Stimulated activated CD4-positive, alpha-beta T cell treated with anti-CD3 and anti-CD28 coated beads, Interleukin-4, amount 100 ng/mL, for 48 hours (primary cell): ENCODE data around the gene MAP7D3.
"Not testable (repeated sequence)": the region's sequence is repeated elsewhere in the genome, so short reads cannot be mapped to it uniquely, and the experiment has no call there.

Experiments
- DNase-seq, 2 donors: peaks; one replicate each; pipeline ENCODE4 v3.0.0-alpha.2; 2020; ENCODE audit warnings: low read depth in 2 of 2

The MAP7D3 gene

DNA sequence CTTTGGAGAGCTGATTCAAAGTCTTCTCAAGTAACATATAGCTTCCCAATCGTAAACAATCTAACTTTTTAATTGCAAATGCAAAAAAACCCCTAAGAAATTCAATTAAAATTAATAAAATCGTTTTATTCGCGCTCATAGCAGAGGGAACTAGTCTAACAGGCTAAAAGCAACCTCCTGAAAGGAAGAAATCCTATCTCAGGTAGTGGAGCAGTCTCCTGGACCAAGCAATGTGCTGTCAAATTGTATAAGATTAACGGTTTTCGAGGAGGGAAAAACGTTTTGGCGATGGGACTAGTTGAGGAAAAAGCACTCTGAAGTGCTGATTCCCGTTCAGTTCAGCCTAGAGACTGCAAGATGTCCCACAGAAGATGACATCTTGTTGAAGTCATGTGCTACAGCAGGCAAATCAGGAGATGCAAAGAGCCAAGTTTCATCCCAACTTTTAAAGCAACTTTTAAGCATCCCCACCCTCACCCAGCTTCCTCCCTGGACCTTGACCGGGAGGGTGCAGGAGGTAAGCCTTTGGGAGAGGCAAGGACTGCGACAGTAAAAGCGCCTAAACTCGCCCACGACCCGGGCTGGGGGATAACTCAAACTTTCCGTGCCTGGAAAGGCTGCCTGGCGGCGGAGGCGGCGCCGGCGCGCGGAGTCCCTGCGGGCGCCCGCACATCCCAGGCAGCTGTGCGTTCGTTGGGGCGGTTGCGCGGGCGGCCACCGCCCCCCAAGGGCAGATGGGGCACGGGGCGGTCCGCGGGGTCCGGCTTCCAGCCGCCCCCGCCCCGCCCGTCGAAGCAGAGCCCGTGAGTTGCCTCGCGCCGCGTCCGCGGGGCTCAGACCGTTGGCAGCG lies 784 bp downstream of the MAP7D3 start:
- peak; percentile 11 to 19 for DNase-seq

DNA sequence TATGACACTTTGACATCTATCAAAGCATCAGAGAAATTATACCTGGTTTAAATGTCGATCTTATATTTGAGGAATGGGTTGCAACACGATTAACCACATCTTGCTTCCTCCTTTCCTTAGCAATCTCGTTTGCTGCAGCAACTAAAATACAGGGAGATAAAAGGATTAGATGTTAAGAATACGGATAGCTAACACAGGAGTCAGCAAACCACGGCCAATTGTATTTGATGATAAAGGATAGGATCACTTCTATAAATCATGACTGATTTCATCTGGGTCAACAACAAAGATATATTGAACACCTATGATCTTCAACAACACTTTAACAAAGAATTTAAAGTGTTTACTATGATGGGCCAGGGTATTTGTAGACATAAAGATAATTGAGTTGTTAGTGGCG lies 5.0 kb downstream of the MAP7D3 start:
- DNase-seq: no peak

DNA sequence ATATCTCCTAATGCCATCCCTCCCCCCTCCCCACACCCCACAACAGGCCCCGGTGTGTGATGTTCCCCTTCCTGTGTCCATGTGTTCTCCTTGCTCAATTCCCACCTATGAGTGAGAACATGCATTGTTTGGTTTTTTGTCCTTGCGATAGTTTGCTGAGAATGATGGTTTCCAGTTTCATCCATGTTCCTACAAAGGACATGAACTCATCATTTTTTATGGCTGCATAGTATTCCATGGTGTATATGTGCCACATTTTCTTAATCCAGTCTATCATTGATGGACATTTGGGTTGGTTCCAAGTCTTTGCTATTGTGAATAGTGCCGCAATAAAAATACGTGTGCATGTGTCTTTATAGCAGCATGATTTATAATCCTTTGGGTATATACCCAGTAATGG lies 13.4 kb downstream of the MAP7D3 start:
- DNase-seq: not testable (repeated sequence)

DNA sequence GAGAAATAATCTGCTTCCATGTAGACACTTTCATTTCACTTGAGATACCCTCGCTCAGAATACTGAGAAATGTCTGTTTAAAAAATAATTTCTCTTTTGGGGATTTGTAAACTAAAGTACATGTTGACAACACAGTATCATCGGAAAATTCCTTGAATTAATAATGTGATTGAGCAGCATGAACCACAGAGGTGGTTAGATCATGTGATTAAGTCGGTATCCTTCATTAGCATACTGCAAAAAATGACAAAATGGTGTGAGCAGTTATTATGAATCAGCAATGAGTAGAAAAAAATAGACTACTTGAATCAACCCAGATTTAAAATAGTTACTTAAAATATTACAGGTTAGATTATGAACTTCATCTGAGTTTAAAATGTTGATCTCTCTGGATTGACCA lies 14.1 kb downstream of the MAP7D3 start:
- DNase-seq: no peak

DNA sequence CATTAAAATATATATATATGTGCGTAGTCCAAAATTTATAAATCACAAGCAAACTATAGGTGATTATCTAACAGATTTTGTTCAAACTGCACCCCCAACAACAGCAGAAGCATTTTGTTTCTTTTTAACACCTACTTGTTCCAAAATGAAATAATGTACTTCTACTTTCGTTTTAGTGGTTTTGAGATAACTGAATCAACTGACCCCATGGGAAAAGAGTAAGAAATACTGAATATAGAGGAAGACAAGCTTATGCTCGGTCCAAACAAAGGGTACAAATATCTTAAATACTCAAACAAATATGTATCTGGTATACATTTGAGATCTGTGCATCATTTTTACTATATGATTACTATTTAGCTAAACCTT lies 22.4 kb downstream of the MAP7D3 start:
- no peak for DNase-seq

DNA sequence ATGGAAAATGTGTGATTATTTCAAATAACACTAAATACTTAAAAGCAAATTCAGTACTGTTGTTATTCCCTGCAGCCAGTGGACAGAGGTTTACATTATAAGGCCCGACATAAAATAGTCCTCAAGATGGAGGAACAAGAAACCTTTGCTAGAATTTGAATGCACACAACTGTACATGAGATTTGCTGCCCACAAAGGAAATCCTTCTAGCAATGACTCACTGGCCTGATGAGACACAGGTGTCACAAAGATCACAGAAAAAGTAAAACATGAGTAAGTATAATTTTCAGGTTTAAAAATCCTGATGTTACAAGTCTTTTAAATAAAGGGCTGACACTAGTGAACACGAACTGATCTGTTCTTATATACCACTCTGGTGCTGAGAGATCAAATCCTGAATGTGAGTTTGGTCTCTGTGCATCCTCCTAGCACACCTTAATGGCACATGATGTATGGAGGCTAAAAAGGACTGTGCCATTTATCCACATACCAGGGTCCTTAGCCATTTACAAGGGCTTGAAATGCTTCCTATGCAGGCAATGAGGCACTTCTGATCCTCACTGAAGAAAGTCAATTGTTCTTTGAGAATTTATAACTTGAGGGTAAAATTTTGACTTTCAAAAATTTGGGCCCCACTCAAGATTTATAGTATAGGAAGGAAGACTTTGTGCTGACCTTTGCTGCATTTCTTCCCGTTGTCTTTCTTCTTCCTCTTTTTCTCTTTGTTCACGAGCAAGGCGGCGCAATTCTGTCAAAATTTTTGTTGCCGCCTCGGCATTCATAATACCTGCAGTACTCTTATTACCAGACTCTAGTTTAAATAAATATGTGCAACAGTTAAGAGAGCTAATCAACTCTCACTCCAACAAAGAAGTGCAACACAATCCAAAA lies 23.0 kb downstream of the MAP7D3 start:
- DNase-seq: no peak

DNA sequence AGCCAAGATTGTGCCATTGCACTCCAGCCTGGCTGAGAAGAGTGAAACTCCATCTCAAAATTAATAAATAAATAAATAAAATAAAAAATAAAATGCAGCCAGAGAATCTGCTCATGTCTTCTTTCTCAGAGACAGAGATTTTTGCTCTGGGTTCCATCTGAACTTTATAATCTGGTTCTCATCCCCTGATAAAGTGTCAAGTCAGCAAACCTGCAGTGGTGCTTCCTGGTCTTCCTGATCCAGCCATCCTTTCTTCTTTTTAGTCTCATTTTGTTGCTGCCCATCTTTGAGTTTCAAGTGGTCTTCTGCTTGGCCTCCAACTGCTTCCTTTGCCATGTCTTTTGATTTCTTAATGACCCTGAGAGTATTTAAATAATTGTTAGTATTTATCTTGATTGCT lies 24.1 kb downstream of the MAP7D3 start:
- DNase-seq: no peak

DNA sequence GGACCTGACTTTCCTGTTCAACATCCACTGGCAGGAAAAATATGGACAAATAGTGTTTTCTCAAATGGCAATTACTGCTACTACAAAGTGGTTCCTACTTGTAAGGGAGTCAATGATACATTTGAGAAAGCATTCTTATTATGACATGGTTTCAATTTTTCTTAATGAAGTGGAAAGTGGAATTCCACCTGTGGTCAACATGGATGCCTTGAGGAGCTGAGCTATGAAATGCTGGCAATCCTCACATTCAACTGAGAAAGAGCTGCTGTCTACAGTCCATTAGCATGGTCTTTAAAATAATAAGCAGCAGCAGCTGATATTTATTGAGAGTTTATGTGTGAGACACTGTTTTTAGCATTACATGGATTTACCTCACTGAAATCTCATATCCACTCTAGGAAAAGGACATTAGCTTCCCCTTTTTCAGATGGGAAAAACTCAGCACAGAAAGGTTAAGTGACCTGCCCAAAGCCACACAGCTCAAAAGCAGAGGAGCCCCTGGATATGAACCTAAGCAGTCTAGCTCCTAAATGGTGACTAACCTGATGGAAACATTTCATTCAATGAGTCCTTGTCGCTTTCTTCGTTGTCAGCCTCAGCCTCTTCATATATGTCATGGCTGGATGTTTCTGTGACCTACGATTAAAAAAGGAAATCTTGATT lies 29.2 kb downstream of the MAP7D3 start:
- DNase-seq: no peak

DNA sequence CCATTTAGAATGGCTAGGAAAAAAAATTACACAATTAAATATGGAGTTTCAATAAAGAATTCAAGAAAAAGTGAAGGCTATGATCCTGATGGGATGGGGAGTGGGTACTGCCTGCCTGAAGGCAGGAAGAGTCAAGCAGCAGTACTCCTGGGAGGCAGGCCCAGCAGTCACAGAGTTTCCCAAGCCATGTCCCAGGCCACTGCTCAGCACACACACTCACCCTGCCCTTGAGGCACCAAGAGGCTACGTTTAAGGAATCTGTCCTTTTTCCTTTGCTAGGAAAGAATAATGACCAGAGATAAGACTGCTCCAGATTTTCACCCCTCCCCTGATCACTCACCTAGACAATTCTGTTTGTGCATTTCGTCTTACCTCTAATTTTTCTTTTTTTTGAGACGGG lies 30.2 kb downstream of the MAP7D3 start:
- DNase-seq: no peak

DNA sequence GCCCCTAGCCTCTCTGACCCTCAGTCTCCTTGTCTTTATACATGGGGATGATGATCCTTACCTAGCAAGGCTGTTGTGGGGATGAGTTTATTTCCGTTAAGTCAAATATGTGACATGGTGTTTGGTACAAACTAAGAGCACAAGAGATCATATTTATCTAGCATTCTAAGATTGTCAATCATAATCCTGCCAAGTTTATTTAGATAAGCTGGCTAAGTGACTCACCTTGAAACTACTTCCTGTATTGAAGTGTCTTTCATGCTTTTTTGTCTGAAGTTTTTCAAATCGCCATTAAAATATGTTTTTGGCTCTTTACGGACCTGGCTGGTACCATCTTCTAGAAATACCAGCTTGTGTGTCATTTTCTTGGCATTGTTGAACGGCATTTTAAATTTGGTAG lies 30.7 kb downstream of the MAP7D3 start:
- DNase-seq: no peak

DNA sequence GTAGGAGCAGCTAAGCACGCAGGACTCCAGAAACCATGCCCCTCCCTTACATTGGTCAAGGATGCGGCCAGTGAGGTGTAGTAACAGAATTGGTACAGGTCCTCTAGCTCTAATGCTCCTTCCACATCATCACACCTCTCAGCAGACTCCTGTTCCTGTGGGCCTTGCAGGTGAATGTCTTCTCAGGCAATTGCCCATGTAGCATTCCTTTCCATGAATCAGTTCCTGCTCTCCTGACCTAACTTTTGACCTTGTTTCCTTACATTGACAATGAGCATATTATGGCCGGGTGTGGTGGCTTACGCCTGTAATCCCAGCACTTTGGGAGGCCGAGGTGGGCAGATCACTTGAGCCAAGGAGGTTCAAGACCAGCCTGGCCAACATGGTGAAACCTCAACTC lies 31.3 kb downstream of the MAP7D3 start:
- no peak for DNase-seq

DNA sequence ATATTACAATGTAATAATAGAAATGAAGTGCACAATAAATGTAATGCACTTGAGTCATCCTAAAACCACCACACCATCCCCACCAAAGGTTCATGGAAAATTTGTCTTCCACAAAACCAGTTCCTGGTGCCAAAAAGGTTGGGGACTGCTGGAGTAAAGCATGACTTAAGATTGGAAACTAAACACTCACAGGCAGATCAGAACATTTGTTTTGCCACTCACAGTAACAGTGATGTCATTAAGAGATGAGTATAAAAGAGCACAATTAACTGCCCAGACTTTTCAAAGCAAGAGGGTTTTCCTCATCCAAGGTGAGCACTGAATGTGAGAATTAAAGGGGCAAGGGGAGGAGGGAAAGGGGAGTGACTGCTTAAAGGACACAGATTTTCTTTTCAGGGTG lies 35.6 kb downstream of the MAP7D3 start:
- DNase-seq: no peak

DNA sequence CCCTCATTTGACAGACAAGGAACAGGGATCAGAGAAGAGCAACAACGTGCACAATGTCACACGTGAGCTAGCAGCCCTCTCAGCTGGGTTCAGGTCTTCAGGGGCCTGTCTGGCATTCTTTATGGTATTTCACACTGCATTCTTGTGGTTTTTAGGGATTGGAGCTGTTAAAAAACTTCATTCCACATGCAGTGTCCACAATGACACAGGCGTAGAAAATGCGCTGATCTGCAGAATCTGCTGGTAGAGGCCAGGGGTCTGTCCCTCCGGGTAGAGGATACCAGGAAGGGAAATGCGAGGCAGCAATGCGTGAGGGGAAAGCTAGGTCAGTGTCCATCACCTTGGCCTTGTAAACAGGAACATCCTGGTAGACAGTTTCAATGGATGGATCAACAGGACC lies 36.6 kb downstream of the MAP7D3 start:
- DNase-seq: no peak

DNA sequence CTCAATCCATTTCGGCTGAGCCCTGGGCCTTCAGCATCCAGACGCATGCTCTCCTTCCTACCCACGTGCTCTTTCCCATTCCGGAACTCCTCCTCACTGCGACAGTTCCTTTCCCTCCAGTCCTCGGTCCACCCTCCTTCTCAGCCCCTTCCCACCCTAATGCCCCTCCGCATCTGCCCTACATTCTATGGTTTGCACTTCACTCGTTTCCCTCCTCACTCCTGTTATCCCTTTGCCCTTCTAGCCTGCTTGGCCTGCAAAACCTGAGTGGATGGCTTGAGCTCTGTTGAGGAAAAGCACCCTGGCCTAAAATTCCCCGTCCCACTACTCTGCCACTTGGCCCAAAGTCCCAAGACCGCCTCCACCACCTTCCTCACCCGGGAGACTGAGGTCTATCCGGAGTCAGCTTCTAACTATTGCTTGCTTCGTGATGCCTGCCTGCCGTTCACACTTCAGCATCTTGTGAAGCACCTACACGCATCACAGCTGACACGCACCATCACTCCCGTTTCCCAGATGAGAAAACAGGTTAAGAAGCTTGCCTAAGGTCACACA lies 38.6 kb downstream of the MAP7D3 start:
- DNase-seq: no peak

DNA sequence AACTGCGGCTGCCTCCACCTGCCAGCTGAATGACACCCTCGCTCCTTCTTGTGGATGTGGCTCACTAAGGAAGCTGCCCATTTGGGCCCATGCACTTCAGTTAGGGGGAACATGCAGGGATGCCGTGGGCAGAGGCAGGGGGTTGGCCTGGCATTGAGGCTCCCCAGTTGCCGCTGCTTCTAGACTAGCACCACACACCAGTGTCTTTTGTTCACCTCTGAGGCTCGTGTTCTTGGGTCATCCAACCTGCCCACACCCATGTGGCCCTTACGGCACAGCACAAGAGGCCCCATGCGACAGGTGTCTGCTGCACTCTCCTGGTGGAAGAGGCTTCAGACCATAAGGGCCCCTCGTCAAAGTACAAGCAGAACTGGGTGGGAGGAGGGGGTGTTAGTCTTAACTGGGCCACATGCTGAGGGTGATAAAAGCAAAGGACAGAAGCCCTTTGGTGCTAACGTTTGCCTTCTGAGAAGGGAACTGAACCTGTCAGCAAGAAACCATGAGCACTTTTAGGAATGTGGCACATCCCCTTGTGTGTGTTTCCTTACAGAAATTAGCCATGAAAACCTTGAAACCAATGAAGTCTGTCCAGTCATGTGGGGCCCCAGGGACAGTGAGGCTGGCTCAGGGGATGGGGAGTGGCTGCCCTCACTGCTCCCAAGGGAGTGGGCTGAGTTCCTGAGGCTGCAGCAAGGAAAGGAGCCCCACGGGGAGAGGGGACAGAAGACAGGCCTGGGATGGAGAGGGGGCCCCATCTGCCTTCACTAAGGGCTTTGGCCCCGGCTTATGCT lies 39.2 kb downstream of the MAP7D3 start:
- DNase-seq: no peak

DNA sequence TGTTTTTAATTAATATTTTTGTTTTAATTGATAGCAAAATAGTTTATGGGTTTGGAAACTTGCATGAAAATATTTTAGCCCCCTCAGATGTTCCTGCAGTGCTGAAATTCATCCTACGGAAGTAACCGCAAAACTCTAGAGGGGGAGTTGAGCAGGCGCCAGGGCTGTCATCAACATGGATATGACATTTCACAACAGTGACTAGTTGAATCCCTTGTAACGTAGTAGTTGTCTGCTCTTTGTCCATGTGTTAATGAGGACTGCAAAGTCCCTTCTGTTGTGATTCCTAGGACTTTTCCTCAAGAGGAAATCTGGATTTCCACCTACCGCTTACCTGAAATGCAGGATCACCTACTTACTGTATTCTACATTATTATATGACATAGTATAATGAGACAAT lies 40.4 kb downstream of the MAP7D3 start:
- DNase-seq: no peak

DNA sequence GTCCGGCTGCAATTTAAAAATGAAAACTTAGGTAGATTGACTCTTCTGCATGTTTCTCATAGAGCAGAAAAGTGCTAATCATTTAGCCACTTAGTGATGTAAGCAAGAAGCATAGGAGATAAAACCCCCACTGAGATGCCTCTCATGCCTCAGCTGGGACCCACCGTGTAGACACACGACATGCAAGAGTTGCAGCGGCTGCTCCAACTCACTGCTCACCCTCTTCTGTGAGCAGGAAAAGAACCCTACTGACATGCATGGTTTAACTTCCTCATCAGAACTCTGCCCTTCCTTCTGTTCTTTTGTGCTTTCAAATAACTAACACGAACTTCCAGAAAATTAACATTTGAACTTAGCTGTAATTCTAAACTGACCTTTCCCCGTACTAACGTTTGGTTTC lies 41.0 kb downstream of the MAP7D3 start:
- DNase-seq: no peak

DNA sequence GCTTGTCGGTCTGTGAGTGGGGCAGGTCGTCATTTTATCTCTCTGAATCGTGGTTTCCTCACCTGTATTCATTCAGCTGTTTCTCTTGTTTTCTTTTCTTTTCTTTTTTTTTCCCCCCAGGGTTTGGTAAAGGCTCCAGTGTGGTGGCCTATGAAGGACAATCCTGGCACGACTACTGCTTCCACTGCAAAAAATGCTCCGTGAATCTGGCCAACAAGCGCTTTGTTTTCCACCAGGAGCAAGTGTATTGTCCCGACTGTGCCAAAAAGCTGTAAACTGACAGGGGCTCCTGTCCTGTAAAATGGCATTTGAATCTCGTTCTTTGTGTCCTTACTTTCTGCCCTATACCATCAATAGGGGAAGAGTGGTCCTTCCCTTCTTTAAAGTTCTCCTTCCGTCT lies 41.4 kb downstream of the MAP7D3 start:
- no peak for DNase-seq

DNA sequence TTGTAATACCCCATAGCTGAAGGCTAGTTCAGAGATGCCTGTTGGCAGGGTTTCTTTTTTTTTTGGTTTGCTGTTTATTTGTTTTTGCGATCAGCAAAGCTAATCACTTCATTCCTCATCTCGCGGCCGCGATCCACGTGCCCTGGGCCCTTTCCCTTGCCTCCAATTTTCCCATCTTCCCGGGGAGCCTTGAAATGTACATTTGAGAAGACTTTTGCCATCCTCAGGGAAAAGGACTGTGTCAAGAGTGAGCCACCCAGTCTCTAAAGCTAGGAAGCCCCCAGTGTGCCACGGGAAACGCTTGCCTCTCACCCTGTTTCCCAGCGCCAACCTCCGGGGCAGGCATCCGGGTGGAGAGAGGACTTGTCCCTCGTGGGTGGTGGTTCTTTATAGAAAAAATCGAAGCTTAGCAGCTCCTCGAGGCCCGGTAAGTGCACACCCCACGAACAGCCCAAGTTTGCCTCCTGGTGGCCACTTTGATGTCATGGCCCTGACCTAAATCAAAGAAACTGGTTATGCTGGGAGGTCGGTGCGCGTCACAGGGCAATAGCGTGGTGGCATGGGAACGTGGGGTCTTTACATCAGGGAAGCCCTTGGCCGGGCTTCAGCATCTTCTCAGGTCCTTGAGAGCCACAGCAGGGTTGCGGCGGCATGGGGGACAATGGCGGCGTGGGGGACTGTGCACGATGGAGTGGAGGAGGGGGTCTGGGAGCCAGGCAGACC lies 42.0 kb downstream of the MAP7D3 start:
- DNase-seq: peak in 1 of 2 donors; percentile 8

DNA sequence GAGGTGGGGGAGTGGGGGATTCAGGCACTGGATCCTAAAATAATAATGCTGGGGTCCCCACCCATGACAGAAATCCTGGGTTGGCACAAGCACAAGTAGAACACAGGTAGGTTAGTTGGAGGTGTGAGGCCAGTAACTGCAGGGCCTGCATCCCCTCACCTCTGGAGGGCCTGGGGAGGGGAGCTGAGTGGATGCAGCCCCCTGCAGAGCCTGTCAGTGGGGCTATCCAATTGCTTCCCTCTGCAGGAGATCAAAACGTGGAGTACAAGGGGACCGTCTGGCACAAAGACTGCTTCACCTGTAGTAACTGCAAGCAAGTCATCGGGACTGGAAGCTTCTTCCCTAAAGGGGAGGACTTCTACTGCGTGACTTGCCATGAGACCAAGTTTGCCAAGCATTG lies 43.7 kb downstream of the MAP7D3 start:
- DNase-seq: no peak

DNA sequence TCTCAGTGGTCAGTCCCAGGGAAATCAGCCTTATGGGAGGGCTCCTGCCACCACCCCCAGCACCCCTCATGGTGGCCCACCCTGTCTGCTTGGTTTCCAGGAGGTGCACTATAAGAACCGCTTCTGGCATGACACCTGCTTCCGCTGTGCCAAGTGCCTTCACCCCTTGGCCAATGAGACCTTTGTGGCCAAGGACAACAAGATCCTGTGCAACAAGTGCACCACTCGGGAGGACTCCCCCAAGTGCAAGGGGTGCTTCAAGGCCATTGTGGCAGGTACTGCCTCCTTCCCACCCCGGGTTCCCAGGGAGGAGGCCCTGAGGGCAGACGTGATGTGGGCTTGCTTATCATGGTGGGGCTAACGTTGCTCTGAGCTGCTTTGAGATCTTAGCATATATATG lies 44.3 kb downstream of the MAP7D3 start:
- DNase-seq: no peak
